Erythroblast (primary cell): Measurements from ENCODE around the gene ASXL1.

Experiments
- GATA1 ChIP-seq: IDR thresholded peaks from 2 replicates; pipeline ENCODE4 v1.6.1; 2011; ENCODE audit warnings: low read depth, mild to moderate bottlenecking, control low read depth, low read length, moderate library complexity
- POLR2A ChIP-seq: IDR thresholded peaks from 2 replicates; pipeline ENCODE4 v1.6.1; 2011; ENCODE audit warnings: mild to moderate bottlenecking, low read length

DNA sequence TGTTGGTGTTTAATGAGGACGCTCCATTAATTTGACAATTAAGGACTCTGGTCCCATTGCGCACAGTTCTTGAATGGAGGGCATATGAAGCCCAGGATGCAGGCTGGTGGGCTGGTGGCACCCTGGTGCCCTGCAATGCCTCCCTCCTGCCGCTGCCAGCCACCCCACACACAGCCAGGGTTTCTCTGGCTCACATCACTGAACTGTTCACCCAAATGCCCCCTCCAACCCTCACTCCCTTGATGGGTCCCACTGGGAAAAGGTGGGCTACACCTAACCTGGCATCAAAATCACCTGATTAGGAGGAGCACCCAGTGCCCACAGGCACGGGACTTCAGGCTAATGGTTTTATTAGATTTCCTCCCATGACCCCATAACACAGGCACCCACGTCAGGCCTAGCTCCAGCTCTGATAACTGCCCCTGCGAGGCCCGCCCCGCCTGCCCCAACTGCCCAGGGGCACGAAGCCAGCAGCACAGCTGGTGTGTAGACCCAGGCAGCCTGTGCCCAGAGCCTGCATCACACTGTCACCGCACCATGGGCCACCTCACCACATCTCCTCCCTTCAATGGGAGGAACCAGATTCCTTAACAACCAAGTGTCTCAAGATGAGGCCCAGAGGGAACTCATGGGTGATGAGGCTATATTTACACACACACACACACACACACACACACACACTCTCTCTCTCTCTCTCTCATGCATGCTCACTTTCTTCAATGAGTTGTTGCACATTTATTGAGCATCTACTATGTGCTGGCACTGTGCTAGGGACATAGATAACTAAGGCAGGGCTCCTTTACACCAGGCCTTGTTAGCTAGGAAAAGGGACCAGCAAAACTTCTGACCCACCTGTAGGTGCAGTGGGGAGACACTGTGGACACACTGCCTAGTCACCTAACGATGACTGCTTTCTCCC, 119.7 kb downstream of the ASXL1 start:
- TF ChIP-seq POLR2A, result no peak
- TF ChIP-seq GATA1, result no peak
